Measurements from ENCODE around the gene PITRM1.

GRCh38 chr10:3142146-3142875 lies 30.3 kb downstream of the PITRM1 start:
- TF ChIP-seq CTCF (IDR thresholded peaks at IDR 0.05; ENCODE audit: poor library complexity) (no peak), EZH2phosphoT487 (IDR thresholded peaks at IDR 0.05; ENCODE audit: low read depth, severe bottlenecking, unreplicated experiment) (no peak)

Measured in hepatocyte (in vitro differentiated cells).